Kidney capillary endothelial cell (primary cell): ENCODE measurements around the gene STARD13.

Source experiments
- DNase-seq: peaks from one replicate; pipeline ENCODE4 v3.0.0-alpha.2; 2018; ENCODE audit warnings: low spot score

Gene STARD13

GRCh38 chr13:33139780-33140535 lies 145.6 kb downstream of the STARD13 start:
- DNase-seq: no peak

GRCh38 chr13:33139184-33139583 lies 146.4 kb downstream of the STARD13 start:
- DNase-seq: no peak

- no peak for DNase-seq
These were observed 147.1 kb downstream of the STARD13 start for GRCh38 chr13:33138441-33138840.

- no peak for DNase-seq
These were observed 147.8 kb downstream of the STARD13 start for GRCh38 chr13:33137721-33138120.

GRCh38 chr13:33135097-33135496 lies 150.5 kb downstream of the STARD13 start:
- no peak for DNase-seq

GRCh38 chr13:33134213-33134612 lies 151.3 kb downstream of the STARD13 start:
- DNase-seq: no peak

GRCh38 chr13:33132644-33133440 lies 152.7 kb downstream of the STARD13 start:
- DNase-seq: no peak

- no peak for DNase-seq
These were observed 155.7 kb downstream of the STARD13 start for GRCh38 chr13:33129886-33130285.

GRCh38 chr13:33129094-33129832 lies 156.3 kb downstream of the STARD13 start:
- no peak for DNase-seq

- no peak for DNase-seq
These were observed 157.4 kb downstream of the STARD13 start for GRCh38 chr13:33128134-33128533.

GRCh38 chr13:33127009-33127551 lies 158.5 kb downstream of the STARD13 start:
- no peak for DNase-seq

- DNase-seq: peak; percentile 94
These were observed 159.6 kb downstream of the STARD13 start for GRCh38 chr13:33125821-33126570.

GRCh38 chr13:33123066-33123859 lies 162.3 kb downstream of the STARD13 start:
- DNase-seq: no peak

GRCh38 chr13:33119856-33120543 lies 165.6 kb downstream of the STARD13 start:
- DNase-seq: no peak

GRCh38 chr13:33119022-33119781 lies 166.4 kb downstream of the STARD13 start:
- no peak for DNase-seq

GRCh38 chr13:33116321-33117010 lies 169.1 kb downstream of the STARD13 start:
- no peak for DNase-seq

- DNase-seq: no peak
These were observed 170.3 kb downstream of the STARD13 start for GRCh38 chr13:33115274-33115673.

- DNase-seq: no peak
These were observed 171.4 kb downstream of the STARD13 start for GRCh38 chr13:33114146-33114545.

GRCh38 chr13:33112766-33113165 lies 172.8 kb downstream of the STARD13 start:
- DNase-seq: no peak
